Esophagus muscularis mucosa (tissue), 4 donors: ENCODE results near the gene PTGFRN. TPM values are rescaled to one million over a fixed set of nuclear protein-coding genes. Genes with fewer than 3 reads are reported as not detected.
"Not testable (repeated sequence)": the region's sequence is repeated elsewhere in the genome, so short reads cannot be mapped to it uniquely, and the experiment has no call there.

ENCODE experiments used
- DNase-seq: peaks from one replicate; pipeline ENCODE4 v3.0.0-alpha.2; 2017; ENCODE audit errors: extremely low spot score
- H3K27ac ChIP-seq, 4 donors: fragments of 200-600 bp; sonication (generic); replicated peaks in 1 of 4; 1 replicate in 3 of 4; 2 replicates in 1 of 4; pipeline ENCODE4 v1.5.1; 2016 to 2019; ENCODE audit warnings: mild to moderate bottlenecking in 1 of 4
- H3K27me3 ChIP-seq, 4 donors: fragments of 200-600 bp; sonication (generic); one replicate each; pipeline versions ENCODE4 v1.5.1 to v1.6.0; 2016 to 2019
- H3K36me3 ChIP-seq, 4 donors: fragments of 200-600 bp; sonication (generic); one replicate each; pipeline ENCODE4 v1.5.1; 2016 to 2019
- H3K4me1 ChIP-seq, 4 donors: fragments of 200-600 bp; sonication (generic); one replicate each; pipeline ENCODE4 v1.5.1; 2016 to 2019
- H3K4me3 ChIP-seq, 4 donors: fragments of 200-600 bp; sonication (generic); 1 replicate in 2 of 4; 2 replicates in 2 of 4; pipeline ENCODE4 v1.5.1; 2016 to 2019; ENCODE audit warnings: mild to moderate bottlenecking in 4 of 4, moderate library complexity in 1 of 4
- H3K9me3 ChIP-seq, 4 donors: fragments of 200-600 bp; sonication (generic); 1 replicate in 3 of 4; 2 replicates in 1 of 4; pipeline ENCODE4 v1.5.1; 2016 to 2019
- CTCF ChIP-seq, 3 experiments: fragments of 200-600 bp in 2 of 3; fragments of 450-650 bp in 1 of 3; sonication (generic) in 2 of 3; IDR thresholded peaks; one replicate each; pipeline ENCODE4 v1.5.1; 2017 to 2019; ENCODE audit warnings: antibody characterized with exemption in 3 of 3, mild to moderate bottlenecking in 2 of 3, moderate library complexity in 1 of 3
- EP300 ChIP-seq: sonication (generic); formaldehyde crosslinking; IDR thresholded peaks from one replicate; pipeline ENCODE4 v1.6.1; 2017; ENCODE audit warnings: antibody characterized with exemption
- POLR2A ChIP-seq: fragments of 450-650 bp; IDR thresholded peaks from one replicate; pipeline ENCODE4 v1.6.1; 2017; ENCODE audit warnings: antibody characterized with exemption, moderate library complexity, mild to moderate bottlenecking, low read depth
- POLR2AphosphoS5 ChIP-seq, 2 donors: sonication (generic); formaldehyde crosslinking; IDR thresholded peaks; one replicate each; pipeline ENCODE4 v1.6.1; 2017; ENCODE audit warnings: antibody characterized with exemption in 2 of 2
- WGBS: methylation state at CpG from one replicate; pipeline ENCODE4 v1.1.5; 2018; 5-methylcytosine and 5-hydroxymethylcytosine counted together
- intact Hi-C: fragments of 100-400 bp; cut with DNase I; formaldehyde crosslinking; loops from one replicate; pipeline ENCODE4 v1.15.1; 2023
- total RNA-seq, 4 donors: library from RNA; depleted of rRNA; stranded (reverse); fragments of >200 nt; gene quantifications; one replicate each; pipeline versions ENCODE4 v1.1.0 to v1.2.1, GENCODE V29; 2016

The PTGFRN gene
- total RNA-seq, 4 donors from 2014 or later: 69.1 to 150 (median 106) TPM

GRCh38 chr1:116870300-116870699 lies 39.4 kb upstream of the PTGFRN start:
- intact Hi-C loops: no loop called here
- TF ChIP-seq POLR2A (no peak), POLR2AphosphoS5 (IDR thresholded peaks at IDR 0.05) (no peak), EP300 (no peak), CTCF (IDR thresholded peaks at IDR 0.05) (no peak)
- Histone ChIP-seq H3K36me3 (no peaks in the 10 kb centered on the region), H3K27me3 (no peaks in the 10 kb centered on the region), H3K4me1 (peaks cover 0 to 17% (median 14%) of the 10 kb centered on the region in 4 donors), H3K9me3 (peaks cover 0 to 5% (median 0%) of the 10 kb centered on the region in 4 donors), H3K27ac (no peak overlapping the region), H3K4me3 (no peak overlapping the region)
- 81% methylated on average over 7 of the region's 7 CpGs for WGBS
- no peak for DNase-seq

- Histone ChIP-seq H3K9me3 (peaks cover 0 to 5% (median 0%) of the 10 kb centered on the region in 4 donors), H3K27ac (peak overlapping the region; percentile 14 to 69 (median 28)), H3K4me3 (no peak overlapping the region), H3K4me1 (peaks cover 0 to 17% (median 14%) of the 10 kb centered on the region in 4 donors), H3K27me3 (no peaks in the 10 kb centered on the region), H3K36me3 (no peaks in the 10 kb centered on the region)
- 50% methylated on average over 4 of the region's 4 CpGs for WGBS
- DNase-seq: no peak
- intact Hi-C loops: no loop called here
- TF ChIP-seq POLR2AphosphoS5 (IDR thresholded peaks at IDR 0.05): peak in 1 of 2 donors; percentile 21
- TF ChIP-seq POLR2A: no peak
Measured at GRCh38 chr1:116871779-116872146, 38.0 kb upstream of the PTGFRN start.

- 86% methylated on average over 6 of the region's 6 CpGs for WGBS
- no peak for DNase-seq
- intact Hi-C loops: no loop called here
Measured at GRCh38 chr1:116873680-116874271, 35.9 kb upstream of the PTGFRN start.

GRCh38 chr1:116874733-116875249 lies 34.9 kb upstream of the PTGFRN start:
- intact Hi-C loops: no loop called here
- no peaks in the 10 kb centered on the region for H3K36me3 ChIP-seq
- no peak overlapping the region for H3K27ac ChIP-seq
- H3K4me3 ChIP-seq: no peak overlapping the region
- H3K4me1 ChIP-seq: peaks cover 21 to 46% (median 42%) of the 10 kb centered on the region in 4 donors
- no peak for TF ChIP-seq CTCF (IDR thresholded peaks at IDR 0.05)
- TF ChIP-seq POLR2A: no peak
- no peak for TF ChIP-seq EP300
- TF ChIP-seq POLR2AphosphoS5 (IDR thresholded peaks at IDR 0.05): no peak
- no peak for DNase-seq
- WGBS: 98% methylated on average over 6 of the region's 6 CpGs
- H3K27me3 ChIP-seq: no peaks in the 10 kb centered on the region
- H3K9me3 ChIP-seq: no peaks in the 10 kb centered on the region

More at GRCh38 chr1:116873680-116874271, 35.9 kb upstream of the PTGFRN start:
- H3K36me3 ChIP-seq: no peaks in the 10 kb centered on the region
- H3K4me1 ChIP-seq: peaks cover 15 to 37% (median 32%) of the 10 kb centered on the region in 4 donors
- no peak for TF ChIP-seq POLR2A
- TF ChIP-seq EP300: no peak
- TF ChIP-seq POLR2AphosphoS5 (IDR thresholded peaks at IDR 0.05): no peak
- TF ChIP-seq CTCF (IDR thresholded peaks at IDR 0.05): no peak
- H3K9me3 ChIP-seq: no peaks in the 10 kb centered on the region
- no peak overlapping the region for H3K27ac ChIP-seq
- no peaks in the 10 kb centered on the region for H3K27me3 ChIP-seq
- H3K4me3 ChIP-seq: no peak overlapping the region

- no peaks in the 10 kb centered on the region for H3K36me3 ChIP-seq
- WGBS: 91% methylated on average over 14 of the region's 14 CpGs
- H3K4me3 ChIP-seq: no peak overlapping the region
- intact Hi-C loops: no loop called here
- H3K27ac ChIP-seq: no peak overlapping the region
- TF ChIP-seq EP300 (no peak), CTCF (IDR thresholded peaks at IDR 0.05) (no peak), POLR2A (no peak), POLR2AphosphoS5 (IDR thresholded peaks at IDR 0.05) (no peak)
- no peak for DNase-seq
- no peaks in the 10 kb centered on the region for H3K27me3 ChIP-seq
- H3K4me1 ChIP-seq: peaks cover 21 to 46% (median 42%) of the 10 kb centered on the region in 4 donors
- no peaks in the 10 kb centered on the region for H3K9me3 ChIP-seq
Measured at GRCh38 chr1:116875391-116875790, 34.3 kb upstream of the PTGFRN start.

- H3K27me3 ChIP-seq, H3K4me3 ChIP-seq, H3K27ac ChIP-seq, intact Hi-C loops, H3K9me3 ChIP-seq, H3K36me3 ChIP-seq, DNase-seq: not testable (repeated sequence)
- WGBS: 90% methylated on average over 6 of the region's 6 CpGs
- peaks cover 21 to 49% (median 41%) of the 10 kb centered on the region in 4 donors for H3K4me1 ChIP-seq
Measured at GRCh38 chr1:116875946-116876345, 33.8 kb upstream of the PTGFRN start.
